ENCODE results near the gene CLASRP. TPM values are rescaled to one million over a fixed set of nuclear protein-coding genes. Genes with fewer than 3 reads are reported as not detected.

The CLASRP gene
- total RNA-seq, 1 donor from 2014 or later = 51.8 TPM

- peak; percentile 80 for DNase-seq (ENCODE audit: low read depth)
These were observed 40.4 kb downstream of the CLASRP start, which contains the start of gene GEMIN7 for GRCh38 chr19:45079063-45079910. Gene GEMIN7 (plus strand): TSS chr19:45079260. CDS start chr19:45090115, 10,855 bp downstream.

DNA sequence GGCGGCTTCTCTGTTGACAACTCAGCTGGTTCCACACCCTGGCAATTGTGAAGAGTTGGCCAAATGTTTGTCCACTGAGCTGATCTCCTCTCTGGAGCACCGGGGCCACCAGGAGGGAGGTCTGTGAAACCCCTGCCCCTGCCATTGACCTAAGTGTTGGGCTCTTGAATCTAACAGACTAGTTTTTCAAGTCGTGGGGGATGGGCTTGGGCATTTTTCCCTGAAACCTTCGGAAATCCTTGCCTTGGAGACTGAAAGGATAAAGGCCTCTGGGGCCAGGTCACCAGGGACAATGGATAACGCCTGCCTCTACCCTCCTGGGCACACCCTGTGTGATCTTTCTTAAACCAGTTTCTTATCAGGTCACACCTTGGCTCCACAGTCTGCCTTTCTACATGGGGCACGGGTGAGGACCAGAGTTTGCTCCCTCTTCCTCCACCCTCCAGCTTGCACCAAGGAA lies 41.1 kb downstream of the CLASRP start:
- DNase-seq (ENCODE audit: low read depth) = no peak

- DNase-seq (ENCODE audit: low read depth) = no peak
These were observed 43.3 kb downstream of the CLASRP start for GRCh38 chr19:45082170-45082569.

DNA sequence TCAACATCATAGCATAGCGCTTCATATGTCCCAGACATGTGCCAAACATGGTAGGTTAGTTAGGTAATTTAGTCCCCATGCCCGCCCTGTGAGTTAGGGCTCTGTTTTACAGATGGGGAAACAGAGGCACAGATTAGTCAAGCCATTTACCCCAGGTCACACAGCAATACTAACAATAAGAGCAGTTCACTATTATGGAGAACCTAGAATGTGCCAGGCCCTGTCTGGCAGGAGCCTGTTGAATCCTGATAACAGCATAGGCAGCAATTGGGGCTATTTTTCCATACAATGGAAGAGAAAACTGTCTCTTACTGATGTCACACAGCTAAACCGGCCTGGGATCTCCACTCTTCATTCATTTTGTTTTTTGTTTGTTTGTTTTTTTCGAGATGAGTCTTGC lies 47.6 kb downstream of the CLASRP start:
- DNase-seq (ENCODE audit: low read depth) = no peak

DNA sequence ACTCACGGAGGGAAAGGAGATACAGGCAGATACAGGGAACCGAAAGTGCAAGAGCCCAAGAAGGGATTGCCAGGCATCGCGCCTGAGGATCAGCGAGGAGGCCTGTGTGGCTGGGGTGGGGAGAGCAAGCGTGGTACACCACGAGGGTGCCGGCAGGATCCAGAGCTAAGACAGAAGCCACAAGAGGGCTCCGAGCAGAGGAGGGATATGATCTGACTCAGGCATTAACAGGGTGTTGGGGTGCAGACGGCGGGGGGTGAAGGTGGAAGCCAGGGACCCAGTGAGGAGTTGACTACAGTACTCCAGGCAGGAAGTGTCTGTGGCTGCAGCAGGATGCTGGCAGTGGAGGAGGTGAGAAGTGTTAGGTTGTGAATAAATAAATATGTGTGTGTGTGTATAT lies 48.7 kb downstream of the CLASRP start:
- peak; percentile 24 for DNase-seq (ENCODE audit: low read depth)

- no peak for DNase-seq (ENCODE audit: low read depth)
These were observed 51.2 kb downstream of the CLASRP start for GRCh38 chr19:45090034-45090433.

- no peak for DNase-seq (ENCODE audit: low read depth)
These were observed 51.8 kb downstream of the CLASRP start for GRCh38 chr19:45090606-45091005.

DNA sequence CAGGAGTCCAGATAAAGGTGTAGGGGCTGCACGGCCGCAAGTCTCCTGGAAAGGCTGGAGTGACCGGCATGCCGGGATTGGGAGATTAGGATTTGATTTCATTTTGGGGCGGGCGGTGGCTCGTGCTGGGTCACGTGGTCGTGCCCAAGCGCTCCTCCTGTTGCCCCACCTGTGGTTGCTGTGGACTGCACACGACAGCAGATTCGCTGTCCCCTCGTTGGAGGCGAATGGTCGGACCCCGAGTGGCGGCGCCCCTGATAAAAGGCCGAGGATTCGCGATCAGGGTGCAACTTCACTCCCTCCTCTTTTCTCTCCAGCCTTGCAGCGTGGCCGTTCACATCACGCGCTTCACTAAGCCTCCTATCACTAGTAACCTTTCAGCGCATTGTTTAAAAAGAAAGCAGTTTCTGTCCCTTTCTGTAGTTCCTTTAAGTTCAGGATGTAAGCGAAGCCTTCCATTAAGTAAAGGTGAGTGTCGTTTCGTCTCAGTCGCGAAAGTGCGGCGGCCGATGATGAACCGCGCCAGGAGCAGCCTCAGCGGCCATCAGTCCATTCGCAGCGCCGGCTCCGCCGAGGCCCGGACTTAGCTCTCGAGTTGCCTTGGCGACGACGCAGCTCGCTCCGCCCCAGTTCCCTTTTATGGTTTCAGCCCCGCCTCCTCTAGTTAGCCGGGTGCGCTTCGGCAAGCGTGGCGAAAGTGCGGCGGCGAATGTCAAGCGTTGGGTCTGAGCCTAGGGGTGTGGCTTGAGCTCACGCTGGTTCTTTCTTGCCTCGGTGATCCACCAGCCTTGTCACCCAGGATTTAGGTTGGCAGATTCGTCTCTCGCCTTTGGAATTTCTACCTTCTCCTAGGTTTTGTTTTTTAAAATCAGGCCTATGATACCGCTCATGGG lies 52.4 kb downstream of the CLASRP start:
- peak; percentile 99 for DNase-seq (ENCODE audit: low read depth)

GRCh38 chr19:45092747-45093678 lies 54.2 kb downstream of the CLASRP start, which contains the start of gene PPP1R37:
Gene PPP1R37 (plus strand): TSS chr19:45093179. CDS start chr19:45093326, 147 bp downstream.
- DNase-seq (ENCODE audit: low read depth) = peak; percentile 99

GRCh38 chr19:45094137-45094536 lies 55.3 kb downstream of the CLASRP start:
- DNase-seq (ENCODE audit: low read depth) = no peak

- no peak for DNase-seq (ENCODE audit: low read depth)
These were observed 55.9 kb downstream of the CLASRP start for GRCh38 chr19:45094707-45095106.

- no peak for DNase-seq (ENCODE audit: low read depth)
These were observed 56.9 kb downstream of the CLASRP start for GRCh38 chr19:45095496-45096413.

- DNase-seq (ENCODE audit: low read depth) = no peak
These were observed 57.9 kb downstream of the CLASRP start for GRCh38 chr19:45096700-45097099.

DNA sequence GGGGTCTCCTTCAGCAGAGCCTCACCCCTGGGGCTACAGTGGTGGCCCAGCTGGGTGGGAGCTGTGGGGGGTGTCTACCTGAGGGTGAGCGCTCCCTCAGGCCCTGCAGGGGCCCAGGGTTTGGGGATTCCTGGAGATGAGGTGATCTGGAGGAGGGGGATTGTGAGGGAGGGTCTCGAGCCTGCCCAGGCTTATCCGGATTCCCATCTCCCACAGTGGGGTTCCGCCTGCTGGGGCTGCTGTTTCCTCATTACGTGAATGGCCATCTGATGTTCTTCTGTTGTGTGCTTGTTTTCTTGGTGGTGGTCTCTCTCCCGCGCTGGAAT lies 58.6 kb downstream of the CLASRP start:
- DNase-seq (ENCODE audit: low read depth) = no peak

- peak; percentile 94 for DNase-seq (ENCODE audit: low read depth)
These were observed 59.1 kb downstream of the CLASRP start for GRCh38 chr19:45097776-45098520.

DNA sequence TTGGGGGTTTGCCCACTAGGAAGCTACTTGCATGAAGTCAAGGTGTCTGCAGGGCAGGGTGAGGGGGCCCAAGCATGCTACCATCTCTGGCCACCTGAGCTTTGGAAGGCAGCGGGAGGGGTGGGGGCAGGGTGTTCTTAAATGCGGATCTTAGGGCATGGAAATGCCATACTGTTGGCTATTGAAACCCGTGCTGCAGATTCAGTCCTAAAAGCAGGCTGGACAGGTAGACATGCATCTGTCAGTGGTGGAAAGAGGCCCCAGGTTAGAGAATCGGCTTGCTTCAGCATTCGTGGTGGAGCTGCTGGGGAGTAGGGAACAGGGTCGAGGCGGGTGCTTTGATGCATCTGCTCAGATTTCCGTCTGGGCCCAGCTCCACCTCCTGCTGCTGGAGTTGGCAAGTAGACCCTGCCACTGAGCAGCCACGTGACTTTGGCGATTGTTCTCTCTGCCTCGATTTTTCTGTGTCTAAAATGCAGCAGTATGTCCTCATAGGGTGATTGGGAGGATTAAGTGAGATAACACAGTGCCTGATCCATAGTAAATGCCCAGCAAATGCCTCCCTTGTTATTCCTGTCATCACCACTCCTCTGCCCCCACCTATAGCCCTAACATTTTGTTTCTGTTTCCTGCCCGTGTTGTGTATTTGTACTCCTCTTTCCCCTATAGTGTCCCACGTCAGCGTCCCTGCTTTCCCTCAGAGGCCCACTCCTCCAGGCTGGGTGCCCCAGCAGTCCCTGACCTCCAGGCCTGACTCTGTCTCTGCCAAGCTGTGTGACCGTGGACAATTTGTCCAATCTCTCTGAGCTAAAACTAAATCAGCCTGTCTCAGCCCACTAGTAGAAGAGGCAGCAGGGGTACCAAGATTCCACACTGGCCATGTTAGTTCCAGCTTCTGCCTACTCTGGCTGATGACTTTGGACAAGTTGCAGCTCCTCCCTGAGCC lies 59.9 kb downstream of the CLASRP start:
- peak; percentile 56 for DNase-seq (ENCODE audit: low read depth)

DNA sequence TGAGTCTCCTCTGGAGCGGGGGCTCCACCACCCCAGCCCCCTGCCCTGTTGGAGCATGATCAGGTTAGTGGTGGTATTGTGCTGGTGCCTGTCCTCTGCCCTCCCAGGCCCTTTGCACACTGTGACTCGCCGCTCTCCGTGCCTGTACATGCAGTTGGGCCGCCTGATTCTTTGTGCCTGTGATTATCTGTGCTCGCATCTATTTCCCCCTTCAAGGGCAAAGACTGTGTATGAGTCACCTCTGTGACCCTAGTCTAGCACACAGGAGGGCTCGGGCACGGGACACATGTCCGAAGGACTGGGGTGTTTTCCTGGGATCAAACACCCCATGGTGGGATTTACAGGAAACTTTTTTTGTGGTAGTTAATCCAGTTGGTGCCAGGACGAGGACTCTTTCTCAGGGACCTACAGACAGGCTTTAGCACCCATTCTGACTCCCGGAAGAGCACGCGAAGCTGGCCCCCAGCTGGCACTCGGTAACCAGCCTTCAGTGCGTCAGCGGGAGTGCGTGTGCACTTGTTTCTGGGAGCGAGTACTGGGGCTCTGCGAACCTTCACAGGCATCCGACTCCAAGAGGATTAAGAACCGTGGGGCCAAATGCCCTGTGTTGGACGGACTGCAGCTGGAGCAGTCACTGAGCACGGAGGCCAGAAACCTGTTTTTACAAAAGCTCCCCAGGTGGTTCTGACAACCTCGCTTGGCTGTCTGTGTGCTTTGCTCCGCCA lies 60.8 kb downstream of the CLASRP start:
- no peak for DNase-seq (ENCODE audit: low read depth)
